H1 (cell line): ENCODE measurements around the gene ABHD12B. TPM values are rescaled to one million over a fixed set of nuclear protein-coding genes. Genes with fewer than 3 reads are reported as not detected.

Source experiments
- CTCF ChIA-PET: fragments of 300-600 bp; sonication (Branson Sonifier 250); formaldehyde crosslinking; loops from one replicate; lab custom pipeline; 2021; ENCODE audit not compliant: partially characterized antibody; lab: Charles Lee
- POLR2A ChIA-PET: fragments of 300-600 bp; sonication (Branson Sonifier 250); formaldehyde crosslinking; loops from one replicate; lab custom pipeline; 2021; ENCODE audit warnings: inconsistent platforms; ENCODE audit not compliant: partially characterized antibody; lab: Charles Lee
- DNase-seq, 2 experiments: peaks; one replicate each; pipeline versions ENCODE4 v3.0.0 to v3.0.0-alpha.2; 2010 to 2022; ENCODE audit warnings: low spot score in 2 of 2, low read depth in 1 of 2, mixed read lengths in 1 of 2
- FAIRE-seq: peaks from 2 replicates; lab custom pipeline; 2011; peaks lifted over from hg19 to GRCh38; lab: Jason Lieb, UNC
- H2AFZ ChIP-seq: 2 replicates; pipeline ENCODE4 v1.8.1; 2012; ENCODE audit warnings: low read length, inconsistent platforms
- H2AK5ac ChIP-seq: 2 replicates; pipeline ENCODE4 v1.6.1; 2013; ENCODE audit warnings: low read depth, low read length
- H2BK120ac ChIP-seq: replicated peaks from 2 replicates; pipeline ENCODE3; 2013; ENCODE audit warnings: low read depth, low read length, inconsistent platforms
- H2BK12ac ChIP-seq: 2 replicates; pipeline ENCODE4 v1.6.1; 2013; ENCODE audit warnings: low read depth, low read length
- H2BK15ac ChIP-seq: 2 replicates; pipeline ENCODE4 v1.6.1; 2013; ENCODE audit warnings: low read length
- H2BK20ac ChIP-seq: 2 replicates; pipeline ENCODE4 v1.6.1; 2013; ENCODE audit warnings: low read length
- H2BK5ac ChIP-seq: 2 replicates; pipeline ENCODE4 v1.6.1; 2013; ENCODE audit warnings: low read depth, low read length
- H3K14ac ChIP-seq: 2 replicates; pipeline ENCODE4 v1.6.1; 2013; ENCODE audit warnings: inconsistent platforms; ENCODE audit not compliant: insufficient read length
- H3K18ac ChIP-seq: 2 replicates; pipeline ENCODE4 v1.6.1; 2013; ENCODE audit warnings: low read length; ENCODE audit errors: extremely low read depth
- H3K23ac ChIP-seq: 2 replicates; pipeline ENCODE4 v1.6.1; 2013; ENCODE audit warnings: inconsistent platforms; ENCODE audit not compliant: insufficient read length
- H3K23me2 ChIP-seq: 2 replicates; pipeline ENCODE4 v1.6.1; 2013; ENCODE audit warnings: low read depth, low read length
- H3K27ac ChIP-seq: 2 replicates; pipeline ENCODE4 v1.6.1; 2011; ENCODE audit warnings: low read depth, low read length, inconsistent platforms
- H3K27me3 ChIP-seq, 4 experiments: replicated peaks in 1 of 4; 1 replicate in 1 of 4; 2 replicates in 3 of 4; pipeline versions ENCODE4 v1.6.1 to v1.8.1; 2011 to 2013; ENCODE audit warnings: low read length in 3 of 4, mild to moderate bottlenecking in 3 of 4, inconsistent platforms in 2 of 4, mixed read lengths in 2 of 4, moderate library complexity in 1 of 4; ENCODE audit not compliant: control insufficient read depth in 3 of 4, insufficient read depth in 3 of 4; ENCODE audit errors: extremely low read depth in 1 of 4
- H3K36me3 ChIP-seq, 4 experiments: 2 replicates each; pipeline versions ENCODE4 v1.6.1 to v1.8.1; 2011 to 2013; ENCODE audit warnings: mild to moderate bottlenecking in 4 of 4, low read length in 3 of 4, moderate library complexity in 2 of 4, control low read depth in 1 of 4, inconsistent platforms in 1 of 4; ENCODE audit not compliant: insufficient read depth in 4 of 4, control insufficient read depth in 2 of 4
- H3K4ac ChIP-seq: replicated peaks from 2 replicates; pipeline ENCODE3; 2013; ENCODE audit warnings: low read length, low read depth, mixed read lengths, inconsistent platforms; ENCODE audit not compliant: insufficient read length
- H3K4me1 ChIP-seq, 4 experiments: replicated peaks in 1 of 4; 1 replicate in 1 of 4; 2 replicates in 3 of 4; pipeline versions ENCODE4 v1.6.1 to v1.8.1; 2011 to 2013; ENCODE audit warnings: low read length in 3 of 4, inconsistent platforms in 2 of 4, mixed read lengths in 1 of 4; ENCODE audit not compliant: insufficient read depth in 4 of 4, control insufficient read depth in 3 of 4
- H3K4me2 ChIP-seq, 2 experiments: 2 replicates each; pipeline versions ENCODE4 v1.6.1 to v1.8.1; 2011 to 2013; ENCODE audit warnings: low read depth in 2 of 2, low read length in 2 of 2, control low read depth in 1 of 2, inconsistent platforms in 1 of 2, mild to moderate bottlenecking in 1 of 2; ENCODE audit not compliant: insufficient read depth in 1 of 2
- H3K4me3 ChIP-seq, 4 experiments: fragments of 200-600, 300-600 bp in 1 of 4; sonication (generic), shearing (Covaris generic), sonication (Bioruptor Twin) in 1 of 4; 2 replicates each; pipeline versions ENCODE4 v1.5.1 to v1.8.1; 2011 to 2016; ENCODE audit warnings: low read length in 4 of 4, low read depth in 3 of 4, control low read depth in 2 of 4, inconsistent platforms in 2 of 4, mild to moderate bottlenecking in 2 of 4, mixed read lengths in 1 of 4, moderate library complexity in 1 of 4; ENCODE audit not compliant: insufficient read depth in 2 of 4; ENCODE audit errors: extremely low read depth in 1 of 4
- H3K56ac ChIP-seq: replicated peaks from 2 replicates; pipeline ENCODE3; 2013; ENCODE audit warnings: low read depth, mild to moderate bottlenecking, mixed read lengths, low read length, inconsistent platforms; ENCODE audit not compliant: insufficient read length
- H3K79me1 ChIP-seq: 2 replicates; pipeline ENCODE4 v1.6.1; 2013; ENCODE audit warnings: low read depth, low read length, control low read depth
- H3K79me2 ChIP-seq, 2 experiments: 2 replicates each; pipeline versions ENCODE4 v1.6.1 to v1.8.1; 2012 to 2013; ENCODE audit warnings: low read length in 2 of 2, mild to moderate bottlenecking in 2 of 2, inconsistent platforms in 1 of 2; ENCODE audit not compliant: insufficient read depth in 2 of 2, control insufficient read depth in 1 of 2
- H3K9ac ChIP-seq, 4 experiments: replicated peaks in 1 of 4; 1 replicate in 1 of 4; 2 replicates in 3 of 4; pipeline versions ENCODE4 v1.6.1 to v1.8.1; 2011 to 2013; ENCODE audit warnings: low read depth in 3 of 4, low read length in 3 of 4, control low read depth in 2 of 4, mild to moderate bottlenecking in 2 of 4, moderate library complexity in 2 of 4, inconsistent platforms in 1 of 4; ENCODE audit errors: extremely low read depth in 1 of 4
- H3K9me3 ChIP-seq, 2 experiments: 2 replicates each; pipeline versions ENCODE4 v1.6.1 to v1.8.1; 2012 to 2013; ENCODE audit warnings: mild to moderate bottlenecking in 2 of 2, moderate library complexity in 2 of 2, control low read depth in 1 of 2, inconsistent platforms in 1 of 2, low read depth in 1 of 2, low read length in 1 of 2, mixed read lengths in 1 of 2; ENCODE audit not compliant: insufficient read depth in 2 of 2
- H4K20me1 ChIP-seq, 2 experiments: replicated peaks in 1 of 2; 2 replicates each; pipeline versions ENCODE3 to v1.8.1; 2011 to 2013; ENCODE audit warnings: inconsistent platforms in 2 of 2, low read length in 2 of 2, mild to moderate bottlenecking in 1 of 2; ENCODE audit not compliant: insufficient read depth in 2 of 2, control insufficient read depth in 1 of 2
- H4K5ac ChIP-seq: 2 replicates; pipeline ENCODE4 v1.6.1; 2013; ENCODE audit warnings: low read length, low read depth, mixed read lengths, inconsistent platforms; ENCODE audit not compliant: insufficient read length
- H4K8ac ChIP-seq: 2 replicates; pipeline ENCODE4 v1.8.0; 2013; ENCODE audit warnings: mild to moderate bottlenecking, moderate library complexity, low read length, inconsistent platforms; ENCODE audit not compliant: insufficient read depth; ENCODE audit errors: extremely low read depth
- H4K91ac ChIP-seq: replicated peaks from 2 replicates; pipeline ENCODE3; 2013; ENCODE audit warnings: low read length, mixed read lengths, inconsistent platforms; ENCODE audit not compliant: insufficient read length
- TCF12 ChIP-seq: IDR thresholded peaks from 2 replicates; pipeline ENCODE4 v1.6.1; 2011; ENCODE audit warnings: low read depth, mild to moderate bottlenecking, low read length
- WGBS, 2 experiments: shearing (Covaris generic) in 1 of 2; methylation state at CpG; one replicate each; pipeline versions ENCODE4 v1.1.6 to v1.1.7; 2013 to 2015; ENCODE audit warnings: low lambda C conversion rate in 2 of 2, mixed read lengths in 2 of 2, inconsistent platforms in 1 of 2, low coverage in 1 of 2, missing lambda C conversion rate in 1 of 2; ENCODE audit not compliant: insufficient replicate concordance in 2 of 2, insufficient coverage in 1 of 2, insufficient read length in 1 of 2; ENCODE audit errors: extremely low coverage in 1 of 2, missing lambda C conversion rate in 1 of 2; 5-methylcytosine and 5-hydroxymethylcytosine counted together
- polyA plus RNA-seq, 7 experiments: library from polyadenylated mRNA; depleted of rRNA in 3 of 7; stranded (reverse) in 5 of 7; unstranded in 2 of 7; fragments of >200 nt in 5 of 7; fragments of 200-250 nt in 2 of 7; gene quantifications; 1 replicate in 5 of 7; 2 replicates in 1 of 7; 4 replicates in 1 of 7; pipeline versions ENCODE4 v1.2.1 to v1.2.3, GENCODE V29; 2011 to 2013; ENCODE audit warnings: missing spikeins in 2 of 7, mixed read lengths in 2 of 7
- total RNA-seq: library from RNA; stranded (reverse); fragmentation: NEBNext Ultra II Directional; extraction: Animal tissue kit (Norgen Biotek cat#: 25700); gene quantifications from 2 replicates; pipeline ENCODE4 v1.2.1, GENCODE V29; 2021
- TF ChIP-seq, protein P1 (sequence below): IDR thresholded peaks from 2 replicates; pipeline ENCODE4 v1.6.1; 2011; ENCODE audit warnings: low read length, improper control_type of control experiment

ABHD12B gene
- total and polyA plus RNA-seq, 2 of the 8 experiments (the other 6 are each of a cell fraction or from before 2014, with no cell fraction given), result 4.0 to 102 TPM

- Histone ChIP-seq H2BK12ac (peak overlapping the region; percentile 32; the same call in 1 of the 2 replicates), H3K9me3 (no peaks in the 10 kb centered on the region), H3K27ac (peak overlapping the region; percentile 51; the same call in 1 of the 2 replicates), H2AFZ (no peak overlapping the region), H3K4me1 (peaks cover 0 to 17% (median 13%) of the 10 kb centered on the region in 4 experiments; a peak in 5 of 7 replicates), H3K18ac (no peak overlapping the region), H3K23ac (no peak overlapping the region), H4K20me1 (no peaks in the 10 kb centered on the region), H3K23me2 (no peaks in the 10 kb centered on the region), H2BK20ac (peak overlapping the region; percentile 76; the same call in 1 of the 2 replicates), H3K27me3 (no peaks in the 10 kb centered on the region), H2BK5ac (peak overlapping the region; percentile 36; the same call in 1 of the 2 replicates), H4K8ac (no peak overlapping the region), H2BK15ac (no peak overlapping the region), H3K36me3 (no peaks in the 10 kb centered on the region), H3K9ac (no peak overlapping the region), H2BK120ac (peak overlapping the region; percentile 52), H3K4ac (no peak overlapping the region), H3K14ac (no peak overlapping the region), H3K79me2 (no peaks in the 10 kb centered on the region), H2AK5ac (no peak overlapping the region; the same call in 1 of the 2 replicates), H4K5ac (no peak overlapping the region), H3K4me3 (peak overlapping the region in 1 of 4 experiments; percentile 2; a peak in 1 of 8 replicates), H3K79me1 (no peaks in the 10 kb centered on the region; the same call in 1 of the 2 replicates), H3K4me2 (peak overlapping the region; percentile 30 to 42; a peak in 2 of 4 replicates), H4K91ac (peak overlapping the region; percentile 70), H3K56ac (no peak overlapping the region)
- DNase-seq, result peak in 1 of 2 experiments; percentile 27
- FAIRE-seq, result no peak
- CTCF ChIA-PET, result no interaction called here
- WGBS, 2 experiments, result 48% methylated on average over 6 of the region's 6 CpGs; no CpG with 5 or more reads in 1 of the 2 experiments
- 0 out of 2 replicates have a peak, but pooled peaks have one; percentile 10 for TF ChIP-seq TCF12
- TF ChIP-seq, protein P1, sequence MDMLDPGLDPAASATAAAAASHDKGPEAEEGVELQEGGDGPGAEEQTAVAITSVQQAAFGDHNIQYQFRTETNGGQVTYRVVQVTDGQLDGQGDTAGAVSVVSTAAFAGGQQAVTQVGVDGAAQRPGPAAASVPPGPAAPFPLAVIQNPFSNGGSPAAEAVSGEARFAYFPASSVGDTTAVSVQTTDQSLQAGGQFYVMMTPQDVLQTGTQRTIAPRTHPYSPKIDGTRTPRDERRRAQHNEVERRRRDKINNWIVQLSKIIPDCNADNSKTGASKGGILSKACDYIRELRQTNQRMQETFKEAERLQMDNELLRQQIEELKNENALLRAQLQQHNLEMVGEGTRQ, result no peak
- POLR2A ChIA-PET, result interaction anchor here (2.3 kb wide), 1 partner anchor 13 kb away, joined by 9 read pairs; no protein-coding TSS in a partner anchor
These were observed 25.9 kb downstream of the ABHD12B start for GRCh38 chr14:50897658-50898175.
